Prostate gland (tissue), 2 donors: ENCODE results near the gene TNK2.

Experiments
- POLR2AphosphoS5 ChIP-seq: sonication (generic); formaldehyde crosslinking; IDR thresholded peaks from one replicate; pipeline ENCODE4 v1.6.1; 2017; ENCODE audit warnings: antibody characterized with exemption
- TF ChIP-seq, protein P1 (sequence below), 4 experiments: fragments of 200-600 bp in 2 of 4; fragments of 450-650 bp in 2 of 4; sonication (generic) in 2 of 4; IDR thresholded peaks; 1 replicate in 3 of 4; 2 replicates in 1 of 4; pipeline ENCODE4 v1.5.1; 2016 to 2019; ENCODE audit warnings: antibody characterized with exemption in 4 of 4, mild to moderate bottlenecking in 2 of 4, moderate library complexity in 2 of 4

DNA sequence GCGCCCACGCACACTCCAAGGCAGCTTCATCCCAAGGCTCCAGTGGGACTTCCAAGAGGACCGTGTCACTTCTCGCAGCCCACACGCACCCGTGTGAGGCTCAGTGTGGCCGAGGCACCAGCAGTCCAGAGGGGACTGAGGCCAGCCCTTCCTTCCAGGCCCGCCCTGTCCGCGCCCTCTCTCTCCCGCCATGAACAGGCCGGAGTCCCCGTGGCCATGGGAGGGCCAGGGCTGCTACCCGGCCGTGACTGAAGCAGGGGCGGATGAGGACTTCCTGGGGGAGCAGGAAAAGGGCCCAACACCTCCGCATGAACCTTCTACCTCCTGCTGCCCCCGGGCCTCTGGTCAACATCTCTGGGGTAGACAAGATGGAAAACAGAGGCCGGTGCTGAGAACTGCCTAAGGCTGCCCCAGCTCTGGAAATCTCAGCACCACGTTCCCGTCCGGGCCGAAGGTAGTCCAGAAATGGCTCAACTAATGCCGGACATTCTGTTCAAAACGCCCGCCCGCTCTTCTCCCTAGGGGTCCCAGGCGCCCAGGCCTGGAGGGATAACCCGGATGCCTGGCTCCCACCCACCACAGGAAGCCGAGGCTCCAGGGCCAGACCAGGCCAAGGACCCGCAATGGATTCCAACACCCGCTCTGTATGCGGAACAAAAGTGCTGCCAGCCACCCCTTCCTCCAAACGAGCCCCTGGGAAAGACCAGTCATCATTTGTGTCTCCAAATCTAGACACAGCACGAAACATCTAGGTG, 32.7 kb downstream of the TNK2 start:
- TF ChIP-seq, protein P1, sequence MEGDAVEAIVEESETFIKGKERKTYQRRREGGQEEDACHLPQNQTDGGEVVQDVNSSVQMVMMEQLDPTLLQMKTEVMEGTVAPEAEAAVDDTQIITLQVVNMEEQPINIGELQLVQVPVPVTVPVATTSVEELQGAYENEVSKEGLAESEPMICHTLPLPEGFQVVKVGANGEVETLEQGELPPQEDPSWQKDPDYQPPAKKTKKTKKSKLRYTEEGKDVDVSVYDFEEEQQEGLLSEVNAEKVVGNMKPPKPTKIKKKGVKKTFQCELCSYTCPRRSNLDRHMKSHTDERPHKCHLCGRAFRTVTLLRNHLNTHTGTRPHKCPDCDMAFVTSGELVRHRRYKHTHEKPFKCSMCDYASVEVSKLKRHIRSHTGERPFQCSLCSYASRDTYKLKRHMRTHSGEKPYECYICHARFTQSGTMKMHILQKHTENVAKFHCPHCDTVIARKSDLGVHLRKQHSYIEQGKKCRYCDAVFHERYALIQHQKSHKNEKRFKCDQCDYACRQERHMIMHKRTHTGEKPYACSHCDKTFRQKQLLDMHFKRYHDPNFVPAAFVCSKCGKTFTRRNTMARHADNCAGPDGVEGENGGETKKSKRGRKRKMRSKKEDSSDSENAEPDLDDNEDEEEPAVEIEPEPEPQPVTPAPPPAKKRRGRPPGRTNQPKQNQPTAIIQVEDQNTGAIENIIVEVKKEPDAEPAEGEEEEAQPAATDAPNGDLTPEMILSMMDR (IDR thresholded peaks at IDR 0.05), result no peak
- no peak for TF ChIP-seq POLR2AphosphoS5
